Karpas-422 (cell line): Measurements from ENCODE around the gene LILRA5. TPM values are rescaled to one million over a fixed set of nuclear protein-coding genes. Genes with fewer than 3 reads are reported as not detected.
A peak's percentile ranks its signal among the peaks of the same experiment; 100 is the strongest.
"Not testable (repeated sequence)": the region's sequence is repeated elsewhere in the genome, so short reads cannot be mapped to it uniquely, and the experiment has no call there.

Experiments
- DNase-seq: peaks from one replicate; pipeline ENCODE4 v3.0.0-alpha.2; 2015
- H2AFZ ChIP-seq: fragments of 200-600 bp; sonication (generic); 2 replicates; pipeline ENCODE4 v1.6.1; 2014; ENCODE audit warnings: antibody characterized with exemption, low read length, mixed read lengths
- H3K27ac ChIP-seq: fragments of 200-600 bp; sonication (generic); 2 replicates; pipeline ENCODE4 v1.5.1; 2014; ENCODE audit warnings: mild to moderate bottlenecking, low read length, moderate library complexity
- H3K27me3 ChIP-seq: fragments of 200-600 bp; sonication (generic); 2 replicates; pipeline ENCODE4 v1.6.1; 2014; ENCODE audit warnings: low read length, mixed read lengths
- H3K36me3 ChIP-seq: fragments of 200-600 bp; sonication (generic); 2 replicates; pipeline ENCODE4 v1.6.1; 2014; ENCODE audit warnings: low read length, mixed read lengths; ENCODE audit not compliant: insufficient read depth
- H3K4me1 ChIP-seq: fragments of 200-600 bp; sonication (generic); 2 replicates; pipeline ENCODE4 v1.6.1; 2014; ENCODE audit warnings: mild to moderate bottlenecking, low read length, mixed read lengths
- H3K4me2 ChIP-seq: fragments of 200-600 bp; sonication (generic); 2 replicates; pipeline ENCODE4 v1.6.1; 2014; ENCODE audit warnings: low read length, low read depth, mild to moderate bottlenecking; ENCODE audit not compliant: poor library complexity, severe bottlenecking
- H3K4me3 ChIP-seq: fragments of 200-600 bp; sonication (generic); 2 replicates; pipeline ENCODE4 v1.5.1; 2014; ENCODE audit warnings: mild to moderate bottlenecking, antibody characterized with exemption, low read length, mixed read lengths
- H3K79me2 ChIP-seq: fragments of 200-600 bp; sonication (generic); 2 replicates; pipeline ENCODE4 v1.6.1; 2014; ENCODE audit warnings: mild to moderate bottlenecking, low read length, mixed read lengths
- H3K9ac ChIP-seq: fragments of 200-600 bp; sonication (generic); 2 replicates; pipeline ENCODE4 v1.6.0; 2014; ENCODE audit warnings: low read length
- H3K9me2 ChIP-seq: fragments of 200-600 bp; sonication (generic), shearing (Covaris generic); replicated peaks from 2 replicates; pipeline ENCODE4 v1.6.0; 2014; ENCODE audit warnings: mild to moderate bottlenecking, low read length, moderate library complexity; ENCODE audit not compliant: insufficient read depth
- H3K9me3 ChIP-seq: fragments of 300-700, 200-600 bp; sonication (generic); 2 replicates; pipeline ENCODE4 v1.6.1; 2014; ENCODE audit warnings: low read length, mixed read lengths
- H4K20me1 ChIP-seq: fragments of 200-600 bp; sonication (generic); 2 replicates; pipeline ENCODE4 v1.6.1; 2014; ENCODE audit warnings: mild to moderate bottlenecking, antibody characterized with exemption, low read length, low read depth; ENCODE audit not compliant: insufficient read depth
- total RNA-seq: library from RNA; depleted of rRNA; stranded (reverse); fragments of >200 nt; shearing (Covaris generic); gene quantifications from 2 replicates; pipeline ENCODE4 v1.2.3, GENCODE V29; 2014; ENCODE audit warnings: low replicate concordance

Gene LILRA5
- total RNA-seq, 1 experiment from 2014 or later, result not detected

GRCh38 chr19:54329476-54330165, 16.7 kb upstream of the LILRA5 start:
- no peak overlapping the region for H3K4me2 ChIP-seq
- DNase-seq, result no peak
- H4K20me1 ChIP-seq, result no peaks in the 10 kb centered on the region
- no peak overlapping the region for H3K27ac ChIP-seq
- H3K4me1 ChIP-seq, result no peaks in the 10 kb centered on the region
- no peak overlapping the region for H3K9ac ChIP-seq
- H3K27me3 ChIP-seq, result 0 out of 2 replicates have a peak, but pooled peaks cover 2% of the 10 kb centered on the region
- H3K9me2 ChIP-seq, result no peaks in the 10 kb centered on the region
- H3K9me3 ChIP-seq, result no peaks in the 10 kb centered on the region
- H3K36me3 ChIP-seq, result no peaks in the 10 kb centered on the region
- H3K4me3 ChIP-seq, result no peak overlapping the region
- no peak overlapping the region for H2AFZ ChIP-seq
- H3K79me2 ChIP-seq, result no peaks in the 10 kb centered on the region

- H3K79me2 ChIP-seq, H3K27me3 ChIP-seq, H3K9me2 ChIP-seq, H3K9me3 ChIP-seq, H2AFZ ChIP-seq, H3K4me2 ChIP-seq, DNase-seq, H3K36me3 ChIP-seq, H3K4me1 ChIP-seq, H3K4me3 ChIP-seq, H4K20me1 ChIP-seq, H3K27ac ChIP-seq, H3K9ac ChIP-seq: not testable (repeated sequence)
These were observed 15.8 kb upstream of the LILRA5 start for GRCh38 chr19:54328781-54329180.

GRCh38 chr19:54325631-54326030, 12.7 kb upstream of the LILRA5 start:
- Histone ChIP-seq H3K27ac (no peak overlapping the region), H4K20me1 (no peaks in the 10 kb centered on the region), H2AFZ (no peak overlapping the region), H3K9me2 (no peaks in the 10 kb centered on the region), H3K4me3 (no peak overlapping the region), H3K4me2 (no peak overlapping the region), H3K9me3 (no peaks in the 10 kb centered on the region), H3K27me3 (no peaks in the 10 kb centered on the region), H3K9ac (no peak overlapping the region), H3K4me1 (no peaks in the 10 kb centered on the region), H3K36me3 (no peaks in the 10 kb centered on the region), H3K79me2 (no peaks in the 10 kb centered on the region)
- no peak for DNase-seq

- Histone ChIP-seq H3K4me1 (no peaks in the 10 kb centered on the region), H3K27ac (no peak overlapping the region), H2AFZ (no peak overlapping the region), H3K4me2 (no peak overlapping the region), H3K9me3 (no peaks in the 10 kb centered on the region), H3K9me2 (no peaks in the 10 kb centered on the region), H3K4me3 (no peak overlapping the region), H4K20me1 (no peaks in the 10 kb centered on the region), H3K9ac (no peak overlapping the region), H3K27me3 (no peaks in the 10 kb centered on the region), H3K79me2 (no peaks in the 10 kb centered on the region), H3K36me3 (no peaks in the 10 kb centered on the region)
- DNase-seq, result peak; percentile 88
These were observed 12.2 kb upstream of the LILRA5 start for GRCh38 chr19:54325194-54325621.

GRCh38 chr19:54324071-54324470, 11.1 kb upstream of the LILRA5 start:
- Histone ChIP-seq H3K27ac (no peak overlapping the region), H3K36me3 (no peaks in the 10 kb centered on the region), H3K27me3 (no peaks in the 10 kb centered on the region), H4K20me1 (no peaks in the 10 kb centered on the region), H3K4me2 (no peak overlapping the region), H2AFZ (no peak overlapping the region), H3K9me2 (no peaks in the 10 kb centered on the region), H3K4me3 (no peak overlapping the region), H3K9ac (no peak overlapping the region), H3K4me1 (peaks cover 1% of the 10 kb centered on the region), H3K9me3 (no peaks in the 10 kb centered on the region), H3K79me2 (no peaks in the 10 kb centered on the region)
- DNase-seq, result no peak

GRCh38 chr19:54322934-54323333, 10.0 kb upstream of the LILRA5 start:
- not testable (repeated sequence) for DNase-seq, H3K4me2 ChIP-seq, H2AFZ ChIP-seq, H3K27me3 ChIP-seq, H3K79me2 ChIP-seq, H3K9me2 ChIP-seq, H3K27ac ChIP-seq, H3K4me3 ChIP-seq, H3K9me3 ChIP-seq, H3K36me3 ChIP-seq, H3K9ac ChIP-seq, H3K4me1 ChIP-seq, H4K20me1 ChIP-seq

- not testable (repeated sequence) for H3K27ac ChIP-seq, H4K20me1 ChIP-seq, H3K79me2 ChIP-seq, H2AFZ ChIP-seq, H3K9me3 ChIP-seq, H3K27me3 ChIP-seq, H3K9me2 ChIP-seq, H3K4me2 ChIP-seq, H3K4me3 ChIP-seq, H3K36me3 ChIP-seq, DNase-seq, H3K9ac ChIP-seq, H3K4me1 ChIP-seq
These were observed 9.3 kb upstream of the LILRA5 start for GRCh38 chr19:54322295-54322694.

- H3K9me2 ChIP-seq, result no peaks in the 10 kb centered on the region
- no peak overlapping the region for H3K9ac ChIP-seq
- no peaks in the 10 kb centered on the region for H4K20me1 ChIP-seq
- no peaks in the 10 kb centered on the region for H3K9me3 ChIP-seq
- no peak overlapping the region for H3K27ac ChIP-seq
- no peaks in the 10 kb centered on the region for H3K79me2 ChIP-seq
- no peaks in the 10 kb centered on the region for H3K27me3 ChIP-seq
- no peaks in the 10 kb centered on the region for H3K36me3 ChIP-seq
- no peak for DNase-seq
- peaks cover 6% of the 10 kb centered on the region for H3K4me1 ChIP-seq
- H2AFZ ChIP-seq, result no peak overlapping the region
- H3K4me2 ChIP-seq, result no peak overlapping the region
- no peak overlapping the region for H3K4me3 ChIP-seq
These were observed 7.1 kb upstream of the LILRA5 start for GRCh38 chr19:54319892-54320670.
